Activated gamma-delta T cell (primary cell): Measurements from ENCODE around the gene FAM174B.

Source experiments
- DNase-seq: peaks from one replicate; lab custom pipeline; 2025; lab: John Stamatoyannopoulos, UW

The FAM174B gene

GRCh38 chr15:92569778-92570177 lies 85.8 kb downstream of the FAM174B start:
- no peak for DNase-seq
